SU-DHL-6 (cell line): ENCODE data around the gene TBCA.

Experiments used
- EZH2phosphoT487 ChIP-seq: fragments of 200-600 bp; sonication (generic), shearing (Covaris generic); conservative IDR thresholded peaks from 2 replicates; pipeline ENCODE4 v1.6.1; 2018; ENCODE audit warnings: mild to moderate bottlenecking, antibody characterized with exemption, low read length, moderate library complexity, mixed read lengths
- TF ChIP-seq, protein P1 (sequence below): fragments of 200-600 bp; sonication (generic); IDR thresholded peaks from one replicate; pipeline ENCODE4 v1.5.1; 2017; ENCODE audit warnings: antibody characterized with exemption, mild to moderate bottlenecking, low read length, moderate library complexity; ENCODE audit not compliant: insufficient read depth, poor library complexity, severe bottlenecking

DNA sequence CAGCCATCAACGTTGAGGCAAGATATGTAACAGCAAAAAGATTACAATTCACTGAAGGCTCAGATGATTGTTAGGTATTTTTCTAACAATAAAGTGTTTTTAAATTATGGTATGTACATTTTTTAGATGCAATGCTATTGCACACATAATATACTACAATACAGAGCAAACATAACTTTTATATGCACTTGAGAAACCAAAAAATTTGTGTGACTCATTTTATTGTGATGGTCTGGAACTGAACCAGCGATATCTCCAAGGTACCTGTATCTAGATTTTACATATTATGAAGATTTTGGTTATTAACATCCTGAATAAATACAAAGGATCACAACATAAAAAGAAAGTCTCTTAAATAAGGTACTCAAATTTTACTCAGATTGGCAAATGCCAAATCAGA, 41.3 kb downstream of the TBCA start:
- TF ChIP-seq, protein P1, sequence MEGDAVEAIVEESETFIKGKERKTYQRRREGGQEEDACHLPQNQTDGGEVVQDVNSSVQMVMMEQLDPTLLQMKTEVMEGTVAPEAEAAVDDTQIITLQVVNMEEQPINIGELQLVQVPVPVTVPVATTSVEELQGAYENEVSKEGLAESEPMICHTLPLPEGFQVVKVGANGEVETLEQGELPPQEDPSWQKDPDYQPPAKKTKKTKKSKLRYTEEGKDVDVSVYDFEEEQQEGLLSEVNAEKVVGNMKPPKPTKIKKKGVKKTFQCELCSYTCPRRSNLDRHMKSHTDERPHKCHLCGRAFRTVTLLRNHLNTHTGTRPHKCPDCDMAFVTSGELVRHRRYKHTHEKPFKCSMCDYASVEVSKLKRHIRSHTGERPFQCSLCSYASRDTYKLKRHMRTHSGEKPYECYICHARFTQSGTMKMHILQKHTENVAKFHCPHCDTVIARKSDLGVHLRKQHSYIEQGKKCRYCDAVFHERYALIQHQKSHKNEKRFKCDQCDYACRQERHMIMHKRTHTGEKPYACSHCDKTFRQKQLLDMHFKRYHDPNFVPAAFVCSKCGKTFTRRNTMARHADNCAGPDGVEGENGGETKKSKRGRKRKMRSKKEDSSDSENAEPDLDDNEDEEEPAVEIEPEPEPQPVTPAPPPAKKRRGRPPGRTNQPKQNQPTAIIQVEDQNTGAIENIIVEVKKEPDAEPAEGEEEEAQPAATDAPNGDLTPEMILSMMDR, result no peak
- no peak for TF ChIP-seq EZH2phosphoT487
